PC-3 (cell line): Measurements from ENCODE around the gene BICD2.

Experiments used
- CTCF ChIP-seq: fragments of 300-600 bp; sonication (generic); conservative IDR thresholded peaks from 2 replicates; pipeline ENCODE4 v1.5.1; 2017; ENCODE audit warnings: antibody characterized with exemption, low read depth, mild to moderate bottlenecking, low read length
- EZH2 ChIP-seq: fragments of 300-600 bp; sonication (generic); IDR thresholded peaks from one replicate; pipeline ENCODE4 v1.6.1; 2017; ENCODE audit warnings: antibody characterized with exemption, mild to moderate bottlenecking, low read length; ENCODE audit not compliant: unreplicated experiment

GRCh38 chr9:92723801-92724323, 40.8 kb downstream of the BICD2 start:
- TF ChIP-seq CTCF (no peak), EZH2 (no peak)
